Inferior parietal cortex (tissue), 1 donor: ENCODE measurements around the gene RELL2.

Experiments
- DNase-seq: peaks from one replicate; pipeline ENCODE4 v3.0.0-alpha.2; 2016; ENCODE audit errors: extremely low spot score

RELL2 gene

GRCh38 chr5:141649056-141649688, 12.4 kb downstream of the RELL2 start:
- DNase-seq = no peak

- DNase-seq = no peak
Observed at GRCh38 chr5:141649972-141650371, 13.2 kb downstream of the RELL2 start.

GRCh38 chr5:141650851-141651727, 14.3 kb downstream of the RELL2 start, which contains the start of gene FCHSD1:
FCHSD1 (minus strand) TSS chr5:141651418; CDS start chr5:141651368, 50 bp downstream.
- DNase-seq = peak; percentile 67

GRCh38 chr5:141651728-141652105, 14.9 kb downstream of the RELL2 start:
- DNase-seq = no peak

- no peak for DNase-seq
Observed at GRCh38 chr5:141654298-141654697, 17.5 kb downstream of the RELL2 start.

- no peak for DNase-seq
Observed at GRCh38 chr5:141655020-141655419, 18.2 kb downstream of the RELL2 start.

- DNase-seq = no peak
Observed at GRCh38 chr5:141656396-141656795, 19.6 kb downstream of the RELL2 start.

GRCh38 chr5:141657404-141657803, 20.6 kb downstream of the RELL2 start:
- no peak for DNase-seq

GRCh38 chr5:141657937-141658545, 21.2 kb downstream of the RELL2 start:
- DNase-seq = no peak

- DNase-seq = no peak
Observed at GRCh38 chr5:141662028-141662427, 25.2 kb downstream of the RELL2 start.

GRCh38 chr5:141663506-141663905, 26.7 kb downstream of the RELL2 start:
- no peak for DNase-seq

- DNase-seq = peak; percentile 76
Observed at GRCh38 chr5:141664733-141665461, 28.1 kb downstream of the RELL2 start.

- no peak for DNase-seq
Observed at GRCh38 chr5:141665995-141666940, 29.5 kb downstream of the RELL2 start.

- no peak for DNase-seq
Observed at GRCh38 chr5:141668601-141669265, 31.9 kb downstream of the RELL2 start.

GRCh38 chr5:141669520-141669919, 32.7 kb downstream of the RELL2 start:
- DNase-seq = no peak

GRCh38 chr5:141672071-141672840, 35.5 kb downstream of the RELL2 start:
- DNase-seq = no peak

- DNase-seq = no peak
Observed at GRCh38 chr5:141672841-141673813, 36.3 kb downstream of the RELL2 start.

GRCh38 chr5:141674747-141675146, 38.0 kb downstream of the RELL2 start:
- DNase-seq = no peak
